SKM-1 (cell line): ENCODE data around the gene STUM.

Source experiments
- DNase-seq: peaks from one replicate; lab custom pipeline; 2025; ENCODE audit not compliant: unreplicated experiment; lab: John Stamatoyannopoulos, UW

Gene STUM

GRCh38 chr1:226560243-226560642 lies 11.7 kb downstream of the STUM start:
- DNase-seq: no peak

DNA sequence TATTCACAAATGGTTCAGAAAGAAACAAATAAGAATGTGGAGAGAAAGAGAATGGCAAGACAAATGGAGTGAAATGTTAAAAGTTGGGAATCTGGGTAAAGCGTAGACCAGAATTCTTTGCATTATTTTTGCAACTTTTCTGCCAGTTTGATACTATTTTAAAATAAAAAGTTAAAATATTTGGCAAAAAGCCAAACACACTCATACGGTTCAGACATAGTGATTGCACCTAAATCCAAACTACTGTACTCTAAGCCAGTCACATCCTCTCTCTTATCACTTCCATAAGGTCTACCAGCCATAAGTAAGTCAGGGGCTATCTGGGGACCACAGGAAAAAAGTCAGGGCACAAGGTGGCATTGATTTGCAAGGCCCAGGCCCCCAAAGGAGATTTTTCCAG lies 14.4 kb downstream of the STUM start:
- DNase-seq: no peak

DNA sequence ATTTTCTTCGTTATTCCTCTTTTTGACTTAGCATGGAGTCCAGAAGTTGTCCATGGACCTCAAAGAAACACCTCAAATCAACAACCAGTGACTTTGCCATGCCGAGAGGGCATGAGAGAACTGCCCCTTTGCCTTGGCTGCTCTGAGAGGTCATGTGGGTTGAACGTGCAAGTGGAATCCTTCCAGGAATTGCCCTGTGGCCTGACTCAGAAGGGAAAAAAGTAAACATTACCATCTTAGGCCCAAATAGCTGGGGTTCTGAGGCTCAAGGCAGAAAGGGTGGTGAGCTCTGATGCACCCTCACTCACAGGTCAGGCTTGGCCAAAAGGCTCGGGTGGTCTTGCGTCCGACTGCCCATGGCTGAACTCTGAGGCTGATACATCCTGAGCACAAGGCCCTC lies 15.1 kb downstream of the STUM start:
- DNase-seq: no peak

- no peak for DNase-seq
Observed at GRCh38 chr1:226565476-226565875, 16.9 kb downstream of the STUM start.

DNA sequence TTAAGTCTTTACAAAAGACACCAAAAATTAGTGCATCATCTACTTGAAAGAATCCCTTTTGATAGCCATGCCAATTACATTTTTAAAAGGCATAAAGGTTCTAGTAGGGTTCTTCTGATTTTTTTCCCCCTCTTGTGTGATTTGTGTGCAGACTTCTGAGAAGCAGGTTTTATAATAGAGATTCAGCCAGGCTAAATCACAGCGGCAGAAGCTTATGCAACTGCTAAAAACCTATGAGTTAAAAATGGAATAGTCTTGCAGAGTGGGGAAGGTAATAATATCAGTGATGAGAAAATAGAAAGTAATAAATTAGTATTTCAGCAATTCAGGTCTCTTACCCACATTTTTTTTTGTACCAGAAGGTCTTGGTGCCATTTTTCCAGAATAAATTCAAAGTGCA lies 17.7 kb downstream of the STUM start:
- no peak for DNase-seq

DNA sequence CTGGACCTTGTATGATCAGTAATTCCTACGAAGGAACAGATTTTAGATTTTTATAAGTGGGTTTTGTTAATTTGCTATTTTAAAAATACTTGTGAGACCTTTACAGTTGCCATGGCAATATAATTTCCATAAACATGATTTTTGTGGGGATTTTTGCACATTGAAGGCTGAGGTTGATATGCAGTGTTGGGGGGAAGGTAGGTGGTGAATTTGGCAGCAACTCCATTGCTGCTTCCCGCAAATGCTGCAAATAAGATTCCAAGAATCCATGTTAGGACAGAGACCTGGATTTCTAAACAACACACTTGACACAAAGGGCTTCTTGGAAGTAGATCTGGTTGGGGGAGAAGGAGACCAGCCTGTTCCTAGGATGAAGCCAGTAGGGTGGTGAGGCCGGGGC lies 18.2 kb downstream of the STUM start:
- no peak for DNase-seq

DNA sequence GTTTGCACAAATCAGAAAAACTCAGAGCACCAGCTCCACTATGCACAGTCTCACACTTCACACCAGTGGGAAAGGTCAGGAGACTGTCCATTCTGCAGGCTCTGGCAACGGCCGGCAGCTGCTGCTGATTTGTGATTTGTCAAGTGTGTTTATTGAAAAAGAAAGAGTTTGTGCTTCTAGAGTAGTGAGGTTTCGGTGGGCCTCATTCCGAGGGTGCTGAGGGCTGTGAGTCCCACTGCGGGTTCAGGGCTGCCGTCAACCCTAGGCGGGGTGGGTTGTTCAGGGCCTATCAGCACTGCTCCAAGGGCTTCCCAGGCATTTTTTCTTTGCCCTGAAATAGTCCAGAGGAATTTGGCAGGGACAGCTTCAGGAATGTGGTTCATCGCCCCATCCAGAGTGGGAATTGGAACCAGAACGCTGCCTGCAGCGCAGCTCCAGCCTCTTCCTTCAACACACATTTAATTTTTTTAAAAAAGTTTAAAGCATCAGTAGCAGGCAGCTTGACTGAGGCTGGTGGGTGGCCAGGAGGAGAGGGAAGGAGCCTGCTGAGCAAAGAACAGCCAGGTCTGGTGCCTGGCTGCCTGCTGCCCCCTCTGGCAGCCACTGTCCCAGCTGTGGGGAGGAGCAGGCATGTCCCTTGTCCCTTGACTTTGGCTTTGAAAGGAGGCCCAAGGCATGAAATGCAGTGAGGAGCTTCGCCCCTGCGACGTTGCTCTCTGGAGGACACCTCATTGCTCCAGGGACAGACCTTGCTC lies 19.7 kb downstream of the STUM start:
- no peak for DNase-seq

- no peak for DNase-seq
Observed at GRCh38 chr1:226568975-226569741, 20.6 kb downstream of the STUM start.

GRCh38 chr1:226569879-226570547 lies 21.4 kb downstream of the STUM start:
- no peak for DNase-seq

DNA sequence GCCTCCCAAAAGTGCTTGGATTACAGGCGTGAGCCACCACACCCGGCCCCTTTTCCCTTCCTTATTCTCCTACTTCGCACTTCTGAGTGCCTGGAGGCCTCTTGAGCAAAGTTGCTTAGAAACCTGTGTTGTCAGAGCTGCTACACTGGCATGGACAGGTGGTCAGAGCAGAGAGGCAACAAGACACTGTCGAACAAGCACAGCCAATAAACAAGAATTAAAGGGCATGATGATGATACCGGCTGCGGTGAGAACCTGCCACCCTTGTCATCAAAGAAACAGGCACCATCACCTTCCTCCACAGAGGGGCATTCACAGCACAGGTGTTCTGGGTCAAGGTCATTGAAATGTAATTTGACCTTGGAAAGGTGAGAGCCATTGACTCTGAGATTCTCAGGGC lies 23.3 kb downstream of the STUM start:
- no peak for DNase-seq

DNA sequence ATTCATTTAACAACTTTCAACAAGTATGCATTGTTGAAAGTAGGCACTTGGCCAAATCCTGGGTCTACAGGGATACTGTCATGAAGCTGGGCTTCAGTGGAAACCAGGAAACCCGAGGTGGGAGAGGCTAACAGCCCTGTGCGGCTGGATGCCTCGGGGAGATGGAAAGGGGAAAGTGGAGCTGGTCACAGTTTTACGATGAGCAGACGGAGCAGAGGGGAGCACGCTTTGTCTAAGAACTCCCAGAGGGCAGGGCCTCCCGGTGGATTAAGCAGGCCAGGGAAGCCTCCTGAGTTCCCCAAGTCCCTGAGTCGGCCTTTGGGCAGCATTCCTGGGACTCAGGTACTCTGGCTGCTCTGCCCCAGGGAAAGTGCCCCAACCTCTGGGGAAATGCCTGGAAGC lies 23.8 kb downstream of the STUM start:
- no peak for DNase-seq

GRCh38 chr1:226574044-226574443 lies 25.5 kb downstream of the STUM start:
- DNase-seq: no peak

DNA sequence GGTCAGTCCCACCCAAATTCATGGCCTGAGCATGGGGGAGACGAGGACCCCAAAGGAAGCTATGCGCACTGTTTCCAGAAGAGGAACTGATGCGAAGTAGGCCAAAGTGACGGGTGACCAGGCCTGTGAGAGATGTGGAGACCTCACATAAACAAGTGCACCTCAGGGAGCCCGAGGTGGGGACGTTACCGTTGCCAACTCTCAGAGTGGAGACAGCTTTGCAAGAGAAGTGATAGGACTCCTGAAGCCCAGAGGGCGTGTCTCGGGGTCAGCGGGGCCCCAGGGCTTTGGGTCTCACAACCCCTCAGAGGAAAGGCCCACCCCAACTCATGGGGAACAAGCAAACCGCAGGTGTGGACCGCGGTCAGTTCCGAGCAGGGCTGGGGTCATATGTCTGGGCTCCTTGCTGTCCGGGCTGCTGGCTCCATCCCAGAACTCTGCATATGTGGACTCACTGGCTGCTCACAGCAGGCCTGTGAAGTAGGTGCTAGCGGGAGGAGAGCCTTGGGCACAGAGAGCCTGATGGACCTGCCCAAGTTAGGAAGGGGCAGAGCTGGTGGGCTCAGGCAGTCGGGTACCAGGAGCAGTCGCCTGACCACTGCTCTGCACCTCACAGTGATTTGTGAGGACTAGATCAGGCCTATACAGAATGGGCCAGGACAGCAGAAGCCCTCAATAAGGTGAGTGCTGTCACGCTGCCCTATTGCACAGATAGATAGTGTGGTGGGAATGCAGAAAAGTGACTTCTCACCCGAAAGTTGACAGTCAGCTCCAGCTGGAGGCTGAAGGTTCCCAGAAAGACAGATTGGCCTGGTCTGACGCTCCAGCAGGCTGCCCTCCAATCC lies 26.2 kb downstream of the STUM start:
- no peak for DNase-seq

DNA sequence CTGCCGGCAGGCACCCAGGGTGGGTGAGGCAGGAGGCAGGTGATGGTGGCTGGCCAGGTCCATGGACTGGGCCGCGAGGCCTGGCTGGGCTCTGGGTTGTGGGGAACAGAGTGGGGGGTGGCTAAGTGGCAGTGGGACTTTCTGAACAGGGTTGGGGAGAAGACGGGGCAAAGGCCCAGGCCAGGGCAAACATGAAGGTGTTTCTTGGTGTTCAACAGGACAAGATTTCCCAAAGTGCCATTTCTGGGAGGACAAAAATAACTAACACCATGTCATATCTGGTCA lies 26.8 kb downstream of the STUM start:
- DNase-seq: no peak

DNA sequence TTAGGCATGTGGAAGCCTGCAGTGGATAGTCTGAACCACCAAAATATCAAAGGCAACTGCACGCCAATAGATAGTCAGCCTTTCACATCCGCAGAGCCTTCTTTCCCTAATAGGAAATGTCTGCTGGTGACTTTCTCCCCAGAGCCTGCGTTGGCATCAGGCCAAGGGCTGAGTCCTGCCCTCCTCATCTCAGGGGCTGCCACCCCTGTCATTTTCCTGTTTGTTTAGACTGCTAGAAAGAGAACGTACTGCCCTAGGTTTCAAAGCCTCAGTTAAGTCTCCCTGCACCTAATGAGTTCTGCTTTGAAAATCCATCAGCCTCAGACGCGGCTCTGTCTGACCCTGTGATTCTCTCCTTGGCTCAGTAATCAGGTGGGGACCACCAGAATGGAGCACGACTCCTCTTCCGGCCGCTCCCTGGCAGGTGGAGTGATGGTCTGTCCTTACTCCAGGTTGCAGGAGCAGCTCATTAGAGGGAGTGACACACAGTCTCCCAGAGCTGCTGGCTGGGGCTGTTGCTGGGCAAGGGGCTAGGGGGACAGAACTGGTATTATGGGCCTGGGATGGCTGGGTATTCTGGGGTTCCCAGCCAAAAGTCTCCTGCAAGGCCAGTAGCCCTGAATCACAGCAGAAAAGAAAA lies 27.3 kb downstream of the STUM start:
- DNase-seq: no peak

GRCh38 chr1:226576601-226577000 lies 28.0 kb downstream of the STUM start:
- no peak for DNase-seq

GRCh38 chr1:226577401-226578180 lies 29.0 kb downstream of the STUM start:
- no peak for DNase-seq

DNA sequence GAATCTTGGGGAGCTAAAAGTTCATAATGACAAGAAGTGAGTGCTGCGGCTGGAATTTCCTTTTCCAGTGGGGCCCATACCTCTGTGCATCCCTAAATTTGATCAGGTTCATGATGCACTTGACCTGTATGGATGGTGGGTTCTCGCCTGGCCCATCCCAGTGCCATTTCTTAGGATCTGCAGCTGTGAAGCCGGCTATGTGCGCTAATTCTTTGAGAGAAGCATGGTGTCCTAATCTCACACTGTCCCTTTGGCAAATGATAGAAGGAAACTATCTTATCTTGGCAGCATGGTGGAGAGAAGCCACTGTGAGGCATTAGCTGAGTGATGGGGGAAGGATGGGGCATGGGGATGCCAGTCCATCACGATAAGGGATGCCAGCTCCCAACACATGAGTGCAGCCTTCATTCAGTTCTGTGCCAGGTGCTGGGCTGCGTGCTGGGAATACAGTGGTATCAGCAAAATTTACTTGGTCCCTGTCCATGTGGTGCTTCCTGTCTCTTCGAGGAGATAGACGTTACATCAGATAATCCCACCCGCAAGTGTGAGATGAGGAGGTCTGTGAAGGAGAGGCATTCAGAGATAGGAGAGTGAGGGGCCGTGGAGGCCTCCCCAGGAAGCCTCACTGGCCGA lies 30.5 kb downstream of the STUM start:
- no peak for DNase-seq

- no peak for DNase-seq
Observed at GRCh38 chr1:226579781-226580323, 31.3 kb downstream of the STUM start.
